ENCODE data around the gene TXK.

GRCh38 chr4:48141048-48141447 is 7.0 kb upstream of the TXK start:
- TF ChIP-seq RELA (CRISPR knock-in tag; IDR thresholded peaks at IDR 0.05; ENCODE audit: borderline replicate concordance) (no peak), CTCF (IDR thresholded peaks at IDR 0.05) (peak; percentile 58), KAT7 (CRISPR knock-in tag; IDR thresholded peaks at IDR 0.05; ENCODE audit: borderline replicate concordance) (no peak), NR2C2 (CRISPR knock-in tag; IDR thresholded peaks at IDR 0.05) (no peak), SP1 (CRISPR knock-in tag; conservative IDR thresholded peaks at IDR 0.05) (no peak), E2F5 (CRISPR knock-in tag; IDR thresholded peaks at IDR 0.05) (no peak), HMGXB4 (CRISPR knock-in tag; IDR thresholded peaks at IDR 0.05) (no peak), MAX (CRISPR knock-in tag; IDR thresholded peaks at IDR 0.05) (no peak), ATF2 (CRISPR knock-in tag; IDR thresholded peaks at IDR 0.05; ENCODE audit: borderline replicate concordance, low read depth) (no peak), ZNF423 (CRISPR knock-in tag; IDR thresholded peaks at IDR 0.05) (no peak), TEAD4 (CRISPR knock-in tag; IDR thresholded peaks at IDR 0.05) (no peak), MLX (CRISPR knock-in tag; IDR thresholded peaks at IDR 0.05) (no peak), CREM (CRISPR knock-in tag; IDR thresholded peaks at IDR 0.05) (no peak), ZNF121 (CRISPR knock-in tag; IDR thresholded peaks at IDR 0.05) (no peak)
